ENCODE results near the gene ABCC3.

The ABCC3 gene

GRCh38 chr17:50605429-50605828, 29.3 kb upstream of the ABCC3 start:
- ATAC-seq = no peak

GRCh38 chr17:50607522-50608175, 27.0 kb upstream of the ABCC3 start:
- ATAC-seq = no peak

- no peak for ATAC-seq
Measured at GRCh38 chr17:50608700-50609379, 25.8 kb upstream of the ABCC3 start.

- ATAC-seq = no peak
Measured at GRCh38 chr17:50609380-50610074, 25.2 kb upstream of the ABCC3 start.

- no peak for ATAC-seq
Measured at GRCh38 chr17:50611634-50612033, 23.0 kb upstream of the ABCC3 start.

- ATAC-seq = no peak
Measured at GRCh38 chr17:50612281-50612680, 22.4 kb upstream of the ABCC3 start.

- ATAC-seq = no peak
Measured at GRCh38 chr17:50613007-50613992, 21.4 kb upstream of the ABCC3 start.

- ATAC-seq = no peak
Measured at GRCh38 chr17:50614471-50615051, 20.1 kb upstream of the ABCC3 start.

GRCh38 chr17:50615828-50616227, 18.9 kb upstream of the ABCC3 start:
- no peak for ATAC-seq

GRCh38 chr17:50618300-50618699, 16.4 kb upstream of the ABCC3 start:
- no peak for ATAC-seq

- no peak for ATAC-seq
Measured at GRCh38 chr17:50618941-50619340, 15.7 kb upstream of the ABCC3 start.

- no peak for ATAC-seq
Measured at GRCh38 chr17:50619489-50619888, 15.2 kb upstream of the ABCC3 start.

GRCh38 chr17:50620237-50620636, 14.4 kb upstream of the ABCC3 start:
- no peak for ATAC-seq

- ATAC-seq = no peak
Measured at GRCh38 chr17:50620858-50621257, 13.8 kb upstream of the ABCC3 start.

- ATAC-seq = no peak
Measured at GRCh38 chr17:50621574-50622031, 13.1 kb upstream of the ABCC3 start.

- ATAC-seq = no peak
Measured at GRCh38 chr17:50624321-50624934, 10.3 kb upstream of the ABCC3 start.

- no peak for ATAC-seq
Measured at GRCh38 chr17:50625032-50625871, 9.4 kb upstream of the ABCC3 start.

- peak; percentile 66 to 70 for ATAC-seq
Measured at GRCh38 chr17:50626037-50626574, 8.6 kb upstream of the ABCC3 start.

- no peak for ATAC-seq
Measured at GRCh38 chr17:50627036-50627781, 7.5 kb upstream of the ABCC3 start.

Measured in activated CD4-positive, CD25-positive, alpha-beta regulatory T cell treated with anti-CD3 and anti-CD28 coated beads, Interleukin-2, amount 50 U/mL, for 24 hours (primary cell).